ENCODE data around the gene SACS.
"Not testable (repeated sequence)": the region's sequence is repeated elsewhere in the genome, so short reads cannot be mapped to it uniquely, and the experiment has no call there.

The SACS gene

GRCh38 chr13:23456437-23457210, 23.1 kb upstream of the SACS start:
- DNase-seq (ENCODE audit: low read depth in 2 of 2): no peak

GRCh38 chr13:23455401-23456185, 22.1 kb upstream of the SACS start:
- no peak for DNase-seq (ENCODE audit: low read depth in 2 of 2)

- no peak for DNase-seq (ENCODE audit: low read depth in 2 of 2)
Observed at GRCh38 chr13:23453132-23453531, 19.6 kb upstream of the SACS start.

GRCh38 chr13:23450340-23451046, 17.0 kb upstream of the SACS start:
- DNase-seq (ENCODE audit: low read depth in 2 of 2): no peak

GRCh38 chr13:23449398-23450162, 16.1 kb upstream of the SACS start:
- DNase-seq (ENCODE audit: low read depth in 2 of 2): no peak

- DNase-seq (ENCODE audit: low read depth in 2 of 2): no peak
Observed at GRCh38 chr13:23447927-23448326, 14.4 kb upstream of the SACS start.

GRCh38 chr13:23445794-23446193, 12.3 kb upstream of the SACS start:
- no peak for DNase-seq (ENCODE audit: low read depth in 2 of 2)

GRCh38 chr13:23443878-23444277, 10.4 kb upstream of the SACS start:
- DNase-seq (ENCODE audit: low read depth in 2 of 2): no peak

- no peak for DNase-seq (ENCODE audit: low read depth in 2 of 2)
Observed at GRCh38 chr13:23443110-23443509, 9.6 kb upstream of the SACS start.

- no peak for DNase-seq (ENCODE audit: low read depth in 2 of 2)
Observed at GRCh38 chr13:23440821-23441618, 7.5 kb upstream of the SACS start.

GRCh38 chr13:23440324-23440723, 6.8 kb upstream of the SACS start:
- DNase-seq (ENCODE audit: low read depth in 2 of 2): not testable (repeated sequence)

- DNase-seq (ENCODE audit: low read depth in 2 of 2): no peak
Observed at GRCh38 chr13:23437916-23438315, 4.4 kb upstream of the SACS start.

- DNase-seq (ENCODE audit: low read depth in 2 of 2): no peak
Observed at GRCh38 chr13:23436680-23437079, 3.2 kb upstream of the SACS start.

GRCh38 chr13:23434491-23434890, 989 bp upstream of the SACS start:
- no peak for DNase-seq (ENCODE audit: low read depth in 2 of 2)

- no peak for DNase-seq (ENCODE audit: low read depth in 2 of 2)
Observed at GRCh38 chr13:23432626-23433025, 876 bp downstream of the SACS start.

- no peak for DNase-seq (ENCODE audit: low read depth in 2 of 2)
Observed at GRCh38 chr13:23430664-23431063, 2.8 kb downstream of the SACS start.

- no peak for DNase-seq (ENCODE audit: low read depth in 2 of 2)
Observed at GRCh38 chr13:23427881-23428528, 5.5 kb downstream of the SACS start.

GRCh38 chr13:23427342-23427843, 6.1 kb downstream of the SACS start:
- DNase-seq (ENCODE audit: low read depth in 2 of 2): no peak

GRCh38 chr13:23421596-23421995, 11.9 kb downstream of the SACS start:
- DNase-seq (ENCODE audit: low read depth in 2 of 2): no peak
